SJCRH30 (cell line): ENCODE measurements around the gene AZGP1. TPM values are rescaled to one million over a fixed set of nuclear protein-coding genes. Genes with fewer than 3 reads are reported as not detected.
"Not testable (repeated sequence)": the region's sequence is repeated elsewhere in the genome, so short reads cannot be mapped to it uniquely, and the experiment has no call there.

Source experiments
- DNase-seq, 2 experiments: peaks; one replicate each; pipeline ENCODE4 v3.0.0-alpha.2; 2015 to 2020
- H3K27ac ChIP-seq: fragments of 250-450 bp; sonication (Bioruptor Pico); 2 replicates; pipeline ENCODE4 v1.5.1; 2020; ENCODE audit warnings: mild to moderate bottlenecking, moderate library complexity
- H3K27me3 ChIP-seq: fragments of 250-450 bp; sonication (Bioruptor Pico); 2 replicates; pipeline ENCODE4 v1.5.1; 2020; ENCODE audit warnings: mild to moderate bottlenecking, moderate library complexity
- H3K36me3 ChIP-seq: fragments of 250-450 bp; sonication (Bioruptor Pico); 2 replicates; pipeline ENCODE4 v1.5.1; 2020; ENCODE audit warnings: mild to moderate bottlenecking, moderate library complexity
- H3K4me1 ChIP-seq: fragments of 250-450 bp; sonication (Bioruptor Pico); 2 replicates; pipeline ENCODE4 v1.5.1; 2020; ENCODE audit warnings: mild to moderate bottlenecking, moderate library complexity
- H3K4me3 ChIP-seq: fragments of 250-450 bp; sonication (Bioruptor Pico); 2 replicates; pipeline ENCODE4 v1.5.1; 2020; ENCODE audit warnings: mild to moderate bottlenecking, moderate library complexity
- H3K9me3 ChIP-seq: fragments of 250-450 bp; sonication (Bioruptor Pico); replicated peaks from 2 replicates; pipeline ENCODE4 v1.5.1; 2020; ENCODE audit warnings: mild to moderate bottlenecking, moderate library complexity
- total RNA-seq: library from RNA; depleted of rRNA; stranded (reverse); fragments of >200 nt; shearing (Covaris generic); gene quantifications from 2 replicates; pipeline ENCODE4 v1.2.3, GENCODE V29; 2014

The AZGP1 gene
- total RNA-seq, 1 experiment from 2014 or later = not detected

DNA sequence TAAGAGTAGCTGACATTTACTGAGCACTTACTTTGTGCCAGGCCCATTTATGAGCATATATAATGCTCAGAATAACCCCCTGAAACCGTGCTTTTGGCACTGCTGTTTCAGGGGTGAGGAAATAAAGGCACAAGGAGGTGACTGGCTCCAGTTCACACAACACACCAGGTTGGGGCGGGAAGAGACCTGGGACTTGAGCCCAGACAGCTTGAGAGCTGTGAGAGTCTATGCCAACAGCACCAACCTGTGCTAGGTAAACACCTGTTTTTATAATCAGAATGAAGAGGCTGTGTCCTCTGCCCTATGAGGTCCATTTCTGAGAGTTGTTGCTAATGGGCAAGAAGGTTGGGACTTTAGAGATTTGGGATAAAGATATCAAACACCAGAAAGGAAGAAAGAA lies 8.8 kb upstream of the AZGP1 start:
- H3K36me3 ChIP-seq = no peaks in the 10 kb centered on the region
- H3K27me3 ChIP-seq = peaks cover 37% of the 10 kb centered on the region
- no peak overlapping the region for H3K27ac ChIP-seq
- DNase-seq = no peak
- no peaks in the 10 kb centered on the region for H3K9me3 ChIP-seq
- no peaks in the 10 kb centered on the region for H3K4me1 ChIP-seq
- no peak overlapping the region for H3K4me3 ChIP-seq

DNA sequence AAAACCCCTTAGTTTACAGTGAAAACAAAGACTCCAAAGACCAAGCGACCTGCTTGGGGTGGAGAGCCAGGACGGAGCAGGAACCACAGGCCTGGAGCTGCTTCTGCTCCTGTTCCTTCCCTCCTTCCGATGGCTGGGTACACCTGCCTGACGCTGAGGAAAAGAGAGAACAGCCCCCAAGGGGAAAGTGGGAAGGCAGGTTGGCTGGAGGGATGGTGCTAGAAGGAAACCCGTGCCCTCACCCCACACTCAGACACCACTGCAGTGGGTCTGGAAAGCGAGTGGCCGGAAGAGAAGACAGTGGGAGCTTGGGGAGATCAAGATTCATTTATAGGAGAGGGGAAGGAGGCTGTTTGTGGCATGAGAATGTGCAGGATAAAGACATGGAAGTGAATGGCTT lies 5.2 kb upstream of the AZGP1 start:
- H3K9me3 ChIP-seq, H3K27ac ChIP-seq, DNase-seq, H3K36me3 ChIP-seq, H3K4me1 ChIP-seq, H3K4me3 ChIP-seq: not testable (repeated sequence)
- H3K27me3 ChIP-seq = peaks cover 19% of the 10 kb centered on the region; the same call in 1 of the 2 replicates

DNA sequence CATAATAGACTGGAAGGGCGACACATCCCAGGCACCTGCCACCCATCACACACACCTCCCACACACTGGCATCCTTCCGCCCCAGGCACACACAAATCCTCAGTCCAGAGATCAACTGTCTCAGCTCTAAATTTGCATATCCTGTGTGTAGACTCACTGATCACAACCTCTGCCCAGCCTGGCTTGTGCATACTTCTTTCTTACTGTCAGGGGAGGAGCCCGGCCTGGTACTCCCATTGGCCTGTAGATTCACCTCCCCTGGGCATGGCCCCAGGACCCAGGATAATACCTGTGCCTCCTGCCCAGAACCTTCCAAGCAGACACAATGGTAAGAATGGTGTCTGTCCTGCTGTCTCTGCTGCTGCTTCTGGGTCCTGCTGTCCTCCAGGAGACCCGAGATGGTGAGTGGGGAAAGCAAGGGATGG lies 4.6 kb upstream of the AZGP1 start:
- not testable (repeated sequence) for H3K4me1 ChIP-seq, H3K36me3 ChIP-seq, H3K27ac ChIP-seq, DNase-seq, H3K9me3 ChIP-seq, H3K4me3 ChIP-seq
- H3K27me3 ChIP-seq = peaks cover 13% of the 10 kb centered on the region; the same call in 1 of the 2 replicates

DNA sequence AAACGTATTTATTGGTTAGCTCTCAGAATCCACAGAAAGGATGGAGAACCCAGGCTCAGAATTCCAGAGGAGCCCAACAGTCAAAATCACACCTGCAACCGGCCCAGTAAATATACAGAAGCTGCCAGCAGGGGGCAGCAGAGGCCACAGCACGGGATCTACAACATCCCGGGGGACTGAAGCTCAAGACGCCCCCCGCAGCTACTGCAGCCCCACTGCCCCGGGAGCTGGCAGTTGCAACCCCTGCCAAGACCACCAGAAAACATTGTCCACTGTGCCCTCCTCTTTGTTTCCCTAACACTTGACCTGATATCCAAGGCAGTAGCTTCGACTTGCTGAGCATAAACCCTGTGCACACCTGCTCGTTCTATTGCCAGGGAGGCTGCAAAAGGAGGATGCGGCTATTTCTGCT lies 4.0 kb upstream of the AZGP1 start:
- H3K27me3 ChIP-seq, H3K4me3 ChIP-seq, H3K36me3 ChIP-seq, H3K9me3 ChIP-seq, H3K4me1 ChIP-seq, H3K27ac ChIP-seq: not testable (repeated sequence)
- peak; percentile 35 to 44 for DNase-seq

DNA sequence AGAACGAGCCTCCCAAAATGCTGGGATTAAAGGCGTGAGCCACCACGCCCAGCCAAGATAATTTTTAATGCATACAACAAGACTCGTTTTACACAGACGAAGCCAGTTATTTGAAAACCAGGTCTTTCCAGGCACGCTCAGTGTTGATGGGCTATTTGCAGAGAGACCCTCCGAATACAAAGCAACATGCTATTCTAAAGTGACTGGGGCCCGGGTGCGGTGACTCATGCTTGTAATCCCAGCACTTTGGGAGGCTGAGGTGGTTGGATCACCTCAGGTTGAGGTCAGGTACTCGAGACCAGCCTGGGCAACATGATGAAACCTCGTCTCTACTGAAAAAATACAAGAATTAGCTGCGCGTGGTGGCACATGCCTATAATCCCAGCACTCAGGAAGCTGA lies 795 bp upstream of the AZGP1 start:
- H3K4me1 ChIP-seq = no peaks in the 10 kb centered on the region
- no peak for DNase-seq
- peaks cover 7% of the 10 kb centered on the region; the same call in 1 of the 2 replicates for H3K27me3 ChIP-seq
- H3K27ac ChIP-seq = no peak overlapping the region
- H3K36me3 ChIP-seq = no peaks in the 10 kb centered on the region
- H3K9me3 ChIP-seq = no peaks in the 10 kb centered on the region
- no peak overlapping the region for H3K4me3 ChIP-seq

DNA sequence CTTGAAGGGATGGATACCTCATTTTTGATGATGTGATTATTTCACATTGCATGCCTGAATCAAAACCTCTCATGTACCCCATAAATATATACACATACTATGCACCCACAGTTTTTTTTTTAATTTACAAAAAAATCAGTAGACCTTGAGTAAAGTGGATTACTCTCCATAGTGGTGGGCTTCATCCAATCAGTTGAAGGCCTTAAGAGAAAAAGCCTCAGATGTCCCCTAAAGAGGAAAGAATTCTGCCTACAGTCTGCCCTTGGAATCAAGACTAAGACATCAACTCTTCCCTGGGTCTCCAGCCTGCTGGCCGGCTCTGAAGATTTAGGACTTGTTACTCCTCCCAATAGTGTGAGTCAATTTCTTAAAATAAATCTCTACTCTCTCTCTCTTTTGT lies 1.1 kb downstream of the AZGP1 start:
- Histone ChIP-seq H3K4me1 (no peaks in the 10 kb centered on the region), H3K4me3 (no peak overlapping the region), H3K27me3 (peaks cover 7% of the 10 kb centered on the region; the same call in 1 of the 2 replicates), H3K9me3 (no peaks in the 10 kb centered on the region), H3K36me3 (no peaks in the 10 kb centered on the region), H3K27ac (no peak overlapping the region)
- no peak for DNase-seq

DNA sequence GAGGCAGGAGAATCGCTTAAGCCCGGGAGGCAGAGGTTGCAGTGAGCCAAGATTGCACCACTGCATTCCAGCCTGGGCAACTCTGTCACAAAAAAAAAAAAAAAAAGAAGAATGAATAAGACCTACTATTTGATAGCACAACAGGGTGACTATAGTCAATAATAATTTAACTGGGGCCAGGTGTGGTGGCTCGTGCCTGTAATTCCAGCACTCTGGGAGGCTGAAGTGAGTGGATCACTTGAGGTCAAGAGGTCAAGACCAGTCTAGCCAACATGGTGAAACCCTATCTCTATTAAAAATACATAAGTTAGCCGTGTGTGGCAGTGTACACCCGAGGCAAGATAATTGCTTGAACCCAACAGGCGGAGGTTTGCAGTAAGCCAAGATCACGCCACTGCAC lies 2.0 kb downstream of the AZGP1 start:
- not testable (repeated sequence) for H3K4me1 ChIP-seq, H3K36me3 ChIP-seq, DNase-seq, H3K4me3 ChIP-seq, H3K27ac ChIP-seq, H3K27me3 ChIP-seq, H3K9me3 ChIP-seq

DNA sequence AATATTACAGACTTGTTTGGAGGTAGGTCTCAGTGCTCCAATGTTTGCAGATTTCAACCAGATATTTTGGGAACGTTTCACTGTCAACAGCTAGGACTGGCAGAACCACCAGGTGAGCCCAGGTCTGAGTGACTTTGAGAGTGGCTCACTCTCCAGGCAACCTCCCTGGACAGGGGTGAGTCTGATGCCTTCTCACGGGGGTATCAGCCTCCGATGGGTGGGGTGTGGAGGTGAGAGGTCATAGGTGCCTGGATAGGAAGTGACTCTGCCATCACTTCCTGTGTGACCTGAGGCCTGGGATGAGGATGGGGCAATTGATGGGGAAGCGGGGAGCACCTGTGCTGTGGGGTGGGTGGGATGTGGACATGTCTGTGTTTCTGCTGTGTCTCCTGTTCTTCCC lies 4.6 kb downstream of the AZGP1 start:
- no peak for DNase-seq
- H3K27me3 ChIP-seq = no peaks in the 10 kb centered on the region; the same call in 1 of the 2 replicates
- no peak overlapping the region for H3K4me3 ChIP-seq
- no peaks in the 10 kb centered on the region for H3K4me1 ChIP-seq
- H3K36me3 ChIP-seq = no peaks in the 10 kb centered on the region
- H3K9me3 ChIP-seq = no peaks in the 10 kb centered on the region
- H3K27ac ChIP-seq = no peak overlapping the region

DNA sequence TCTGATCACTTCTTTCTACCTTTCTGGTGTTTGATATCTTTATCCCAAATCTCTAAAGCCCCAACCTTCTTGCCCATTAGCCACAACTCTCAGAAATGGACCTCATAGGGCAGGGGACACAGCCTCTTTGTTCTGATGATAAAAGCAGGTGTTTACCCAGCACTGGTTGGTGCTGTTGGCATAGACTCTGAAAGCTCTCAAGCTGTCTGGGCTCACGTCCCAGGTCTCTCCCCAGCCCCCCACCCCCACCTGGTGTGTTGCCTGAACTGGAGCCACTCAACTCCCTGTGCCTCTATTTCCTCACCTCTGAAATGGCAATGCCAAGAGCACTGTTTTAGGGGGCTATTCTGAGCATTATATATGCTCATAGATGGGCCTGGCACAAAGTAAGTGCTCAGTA lies 6.0 kb downstream of the AZGP1 start:
- not testable (repeated sequence) for DNase-seq, H3K9me3 ChIP-seq, H3K27me3 ChIP-seq, H3K4me1 ChIP-seq, H3K4me3 ChIP-seq, H3K27ac ChIP-seq, H3K36me3 ChIP-seq

DNA sequence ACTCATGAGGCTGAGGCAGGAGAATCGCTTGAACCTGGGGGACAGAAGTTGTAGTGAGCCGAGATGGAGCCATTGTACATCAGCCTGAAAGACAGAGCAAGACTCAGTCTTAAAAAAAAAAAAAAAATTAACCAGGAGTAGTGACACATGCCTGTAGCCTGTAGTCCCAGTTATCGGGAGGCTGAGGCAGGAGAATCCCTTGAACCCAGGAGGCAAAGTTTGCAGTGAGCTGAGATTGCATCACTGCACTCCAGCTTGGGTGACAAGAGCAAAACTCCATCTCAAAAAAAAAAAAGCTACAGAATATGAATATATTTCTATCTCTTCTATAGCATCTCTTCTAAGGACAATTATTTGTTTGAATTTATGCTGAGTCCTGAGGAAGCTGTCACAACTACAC lies 6.5 kb downstream of the AZGP1 start:
- Histone ChIP-seq H3K9me3 (0 out of 2 replicates have a peak, but pooled peaks cover 4% of the 10 kb centered on the region), H3K36me3 (no peaks in the 10 kb centered on the region), H3K27ac (no peak overlapping the region), H3K4me1 (no peaks in the 10 kb centered on the region), H3K27me3 (no peaks in the 10 kb centered on the region), H3K4me3 (no peak overlapping the region)
- no peak for DNase-seq

DNA sequence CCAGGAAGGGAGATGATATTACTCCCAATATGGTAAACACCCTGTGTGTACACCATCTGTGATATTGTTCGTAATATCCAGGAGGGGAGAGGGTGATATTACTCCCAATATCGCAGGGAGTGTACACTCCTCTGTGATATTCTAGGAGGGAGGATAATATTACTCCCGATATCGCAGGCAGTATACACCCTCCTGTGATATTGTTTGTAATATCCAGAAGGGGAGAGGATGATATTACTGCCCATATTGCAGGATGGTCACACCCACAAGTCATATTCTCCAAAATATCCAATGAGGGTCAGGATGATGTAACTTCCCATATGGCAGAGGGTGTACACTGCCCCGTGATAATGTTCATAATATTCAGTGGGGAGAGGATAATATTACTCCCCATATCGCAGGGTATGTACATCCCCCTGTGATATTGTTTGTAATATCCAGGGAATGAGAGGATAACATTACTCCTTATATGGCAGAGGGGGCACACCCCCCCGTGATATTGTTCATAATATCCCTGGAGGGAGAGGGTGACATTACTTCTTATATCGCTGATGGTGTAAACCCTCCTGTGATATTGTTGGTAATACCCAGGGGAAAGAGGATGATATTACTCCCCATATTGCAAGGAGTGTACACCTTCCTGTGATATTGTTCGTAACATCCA lies 17.1 kb downstream of the AZGP1 start:
- peaks cover 7% of the 10 kb centered on the region; the same call in 1 of the 2 replicates for H3K27me3 ChIP-seq
- H3K36me3 ChIP-seq = no peaks in the 10 kb centered on the region
- no peak overlapping the region for H3K4me3 ChIP-seq
- DNase-seq = no peak
- H3K27ac ChIP-seq = no peak overlapping the region
- H3K4me1 ChIP-seq = no peaks in the 10 kb centered on the region
- peaks cover 8% of the 10 kb centered on the region; the same call in 1 of the 2 replicates for H3K9me3 ChIP-seq

DNA sequence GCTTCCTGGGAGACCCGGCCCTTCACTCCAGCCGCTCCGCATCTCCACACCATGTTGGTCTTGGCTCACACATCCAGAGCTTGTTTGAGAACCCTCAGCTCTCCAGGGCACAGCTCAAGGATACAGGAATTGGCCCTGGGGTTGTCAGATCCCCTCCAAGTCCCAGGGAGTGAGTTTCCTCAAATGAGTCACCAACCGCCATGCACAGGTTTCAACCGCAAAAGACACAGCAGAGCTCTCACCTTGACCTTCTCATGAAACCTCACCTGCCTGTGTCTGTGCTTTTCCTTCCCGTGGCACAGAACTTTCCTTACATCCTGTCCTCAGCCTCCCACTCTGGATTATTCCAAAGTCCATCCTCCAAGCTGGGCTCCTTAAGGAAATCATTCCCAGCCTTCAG lies 20.6 kb downstream of the AZGP1 start:
- peaks cover 7% of the 10 kb centered on the region; the same call in 1 of the 2 replicates for H3K27me3 ChIP-seq
- no peak overlapping the region for H3K4me3 ChIP-seq
- peaks cover 14% of the 10 kb centered on the region for H3K9me3 ChIP-seq
- H3K4me1 ChIP-seq = no peaks in the 10 kb centered on the region
- DNase-seq = no peak
- no peaks in the 10 kb centered on the region for H3K36me3 ChIP-seq
- no peak overlapping the region for H3K27ac ChIP-seq

DNA sequence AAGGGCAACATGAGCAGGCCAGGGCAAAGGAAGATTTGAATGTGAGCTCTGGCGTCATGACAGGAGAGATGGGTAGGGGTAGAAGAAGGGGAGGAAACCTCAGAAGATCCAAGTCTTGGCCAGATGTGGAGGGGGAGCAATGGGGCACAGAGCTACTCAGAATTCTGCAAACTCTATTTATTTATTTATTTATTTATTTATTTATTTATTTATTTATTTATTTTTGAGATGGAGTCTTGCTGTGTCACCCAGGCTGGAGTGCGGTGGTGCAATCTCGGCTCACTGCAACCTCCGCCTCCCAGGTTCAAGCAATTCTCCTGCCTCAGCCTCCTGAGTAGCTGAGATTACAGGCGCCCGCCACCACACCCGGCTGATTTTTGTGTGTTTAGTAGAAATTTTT lies 21.2 kb downstream of the AZGP1 start:
- not testable (repeated sequence) for H3K4me1 ChIP-seq, H3K36me3 ChIP-seq, H3K4me3 ChIP-seq, DNase-seq, H3K27ac ChIP-seq, H3K27me3 ChIP-seq
- peaks cover 15% of the 10 kb centered on the region for H3K9me3 ChIP-seq

DNA sequence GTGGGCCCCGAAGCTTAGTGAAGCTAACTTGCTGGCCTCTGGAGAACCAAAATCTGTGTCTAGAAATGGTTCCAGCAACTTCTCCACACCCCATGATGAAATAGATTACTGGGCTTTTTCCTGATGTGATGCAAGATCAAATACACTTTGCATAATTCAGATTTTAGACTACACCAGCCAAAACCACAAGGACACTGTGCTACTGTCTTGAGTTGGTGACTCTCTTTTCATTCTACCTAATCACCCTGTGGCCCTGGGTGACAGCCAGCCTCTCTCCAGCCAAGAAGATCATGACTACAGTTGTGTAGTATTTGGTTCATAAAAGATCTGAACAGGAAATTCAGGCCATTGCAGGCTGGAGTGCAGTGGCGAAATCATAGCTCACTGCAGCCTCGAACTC lies 22.2 kb downstream of the AZGP1 start:
- H3K36me3 ChIP-seq = no peaks in the 10 kb centered on the region
- H3K9me3 ChIP-seq = peaks cover 15% of the 10 kb centered on the region
- H3K27me3 ChIP-seq = peaks cover 7% of the 10 kb centered on the region; the same call in 1 of the 2 replicates
- H3K4me1 ChIP-seq = no peaks in the 10 kb centered on the region
- H3K27ac ChIP-seq = no peak overlapping the region
- no peak overlapping the region for H3K4me3 ChIP-seq
- no peak for DNase-seq

DNA sequence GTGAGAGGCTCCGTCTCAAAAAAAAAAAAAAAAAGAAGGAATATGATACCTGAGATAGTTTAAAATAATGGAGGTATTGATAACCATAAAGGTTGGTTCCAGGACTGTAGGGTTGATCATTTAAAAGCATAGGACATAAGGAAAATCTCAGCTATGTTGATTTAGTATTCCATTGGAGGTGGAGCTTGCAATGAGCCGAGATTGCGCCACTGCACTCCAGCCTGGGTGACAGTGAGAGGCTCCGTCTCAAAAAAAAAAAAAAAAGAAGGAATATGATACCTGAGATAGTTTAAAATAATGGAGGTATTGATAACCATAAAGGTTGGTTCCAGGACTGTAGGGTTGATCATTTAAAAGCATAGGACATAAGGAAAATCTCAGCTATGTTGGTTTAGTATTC lies 23.2 kb downstream of the AZGP1 start:
- not testable (repeated sequence) for H3K27me3 ChIP-seq

DNA sequence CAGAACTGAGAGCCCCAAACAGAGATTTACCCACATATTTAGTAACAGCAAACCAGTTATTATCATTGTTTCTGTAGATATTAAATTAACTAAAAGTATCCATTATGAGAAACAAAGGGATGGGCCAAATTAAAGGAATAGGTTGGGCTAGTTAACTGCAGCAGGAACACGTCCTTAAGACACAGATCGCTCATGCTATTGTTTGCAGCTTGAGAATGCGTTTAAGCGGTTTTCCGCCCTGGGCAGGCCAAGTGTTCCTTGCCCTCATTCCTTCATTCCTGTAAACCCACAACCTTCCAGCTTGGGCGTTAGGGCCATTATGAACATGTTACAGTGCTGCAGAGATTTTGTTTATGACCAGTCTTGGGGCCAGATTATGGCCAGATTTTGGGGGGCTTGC lies 25.0 kb downstream of the AZGP1 start:
- H3K4me3 ChIP-seq, H3K9me3 ChIP-seq, H3K36me3 ChIP-seq, H3K27ac ChIP-seq, H3K4me1 ChIP-seq, DNase-seq, H3K27me3 ChIP-seq: not testable (repeated sequence)

More for the DNA sequence above, 23.2 kb downstream of the AZGP1 start:
- H3K4me1 ChIP-seq, H3K4me3 ChIP-seq, DNase-seq, H3K27ac ChIP-seq, H3K36me3 ChIP-seq: not testable (repeated sequence)
- H3K9me3 ChIP-seq = peaks cover 12% of the 10 kb centered on the region
